Measurements from ENCODE around the gene EDDM13.

EDDM13 gene

DNA sequence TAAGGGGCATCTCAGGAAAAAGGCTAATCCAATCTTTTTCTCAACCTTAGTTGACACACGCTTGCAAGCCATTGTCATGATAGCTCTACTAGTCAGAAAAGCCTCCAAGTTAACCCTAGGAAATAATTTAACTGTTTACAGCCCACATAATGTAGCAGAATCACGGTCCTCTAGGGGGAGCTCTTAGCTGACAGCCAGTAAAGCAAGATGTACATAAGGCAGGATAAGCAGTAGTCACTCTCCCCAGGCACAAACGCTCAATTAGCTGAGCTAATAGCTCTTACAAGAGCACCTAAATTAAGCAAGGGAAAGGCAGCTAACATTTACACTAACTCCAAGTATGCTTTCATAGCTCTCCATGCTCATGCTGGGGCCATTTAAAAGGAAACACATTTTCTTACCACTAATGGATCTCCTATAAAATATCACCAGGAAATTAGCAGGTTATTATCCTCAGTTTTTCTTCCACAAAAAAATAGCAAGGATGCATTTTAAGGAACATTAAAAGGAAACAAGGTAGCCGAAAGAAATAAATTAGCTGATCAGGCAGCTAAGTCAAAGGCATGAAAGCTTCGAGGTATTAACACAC is 75.8 kb downstream of the EDDM13 start:
- no peak overlapping the region for H3K4me3 ChIP-seq (ENCODE audit: low read length)
- no peaks in the 10 kb centered on the region for H3K4me1 ChIP-seq (ENCODE audit: insufficient read depth, low read length)
- H3K36me3 ChIP-seq (ENCODE audit: insufficient read depth, low read length) = no peaks in the 10 kb centered on the region
- no peaks in the 10 kb centered on the region for H3K27me3 ChIP-seq (ENCODE audit: insufficient read depth, low read length)
- no peak overlapping the region for H2AFZ ChIP-seq (ENCODE audit: low read depth, low read length)
- H3K9me3 ChIP-seq (ENCODE audit: low read length) = peaks cover 4% of the 10 kb centered on the region

DNA sequence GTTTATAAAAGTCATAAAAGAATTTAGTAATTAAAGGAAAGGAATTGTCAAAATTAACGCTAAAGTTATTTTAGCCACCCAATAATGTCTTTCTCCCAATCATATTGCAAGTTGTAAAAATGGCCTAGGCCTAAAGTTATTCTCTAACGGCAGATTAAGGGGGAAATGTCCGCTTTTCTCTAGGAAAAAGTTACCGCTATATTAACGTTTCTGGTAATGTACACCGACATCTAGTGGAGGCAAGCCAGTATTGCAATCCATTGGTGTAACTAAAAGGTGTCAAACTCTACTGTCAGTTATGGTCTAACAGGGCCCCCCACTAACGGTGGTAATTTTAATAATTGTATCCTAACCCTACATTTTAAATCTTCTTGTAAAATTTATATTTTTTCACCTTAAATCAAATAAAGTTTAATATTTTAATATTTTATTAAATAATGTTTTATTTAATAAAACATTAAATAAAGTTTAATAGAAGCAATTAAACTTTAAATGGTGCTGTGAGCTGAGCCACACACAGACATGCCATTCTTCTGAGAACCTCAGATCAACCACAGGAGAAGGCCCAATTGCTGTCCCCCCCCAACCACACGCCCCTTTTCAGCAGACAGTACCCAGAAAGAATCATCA is 78.0 kb downstream of the EDDM13 start:
- H3K9me3 ChIP-seq (ENCODE audit: low read length) = peaks cover 3% of the 10 kb centered on the region
- no peaks in the 10 kb centered on the region for H3K36me3 ChIP-seq (ENCODE audit: insufficient read depth, low read length)
- H3K27me3 ChIP-seq (ENCODE audit: insufficient read depth, low read length) = no peaks in the 10 kb centered on the region
- no peak overlapping the region for H3K4me3 ChIP-seq (ENCODE audit: low read length)
- H2AFZ ChIP-seq (ENCODE audit: low read depth, low read length) = no peak overlapping the region
- no peaks in the 10 kb centered on the region for H3K4me1 ChIP-seq (ENCODE audit: insufficient read depth, low read length)

GRCh38 chr19:56351208-56351607 is 78.7 kb downstream of the EDDM13 start:
- no peaks in the 10 kb centered on the region for H3K4me1 ChIP-seq (ENCODE audit: insufficient read depth, low read length)
- no peaks in the 10 kb centered on the region for H3K36me3 ChIP-seq (ENCODE audit: insufficient read depth, low read length)
- H3K9me3 ChIP-seq (ENCODE audit: low read length) = peaks cover 3% of the 10 kb centered on the region
- H2AFZ ChIP-seq (ENCODE audit: low read depth, low read length) = no peak overlapping the region
- H3K27me3 ChIP-seq (ENCODE audit: insufficient read depth, low read length) = no peaks in the 10 kb centered on the region
- no peak overlapping the region for H3K4me3 ChIP-seq (ENCODE audit: low read length)

- Histone ChIP-seq H3K4me3 (ENCODE audit: low read length) (no peak overlapping the region), H3K9me3 (ENCODE audit: low read length) (peaks cover 3% of the 10 kb centered on the region), H3K27me3 (ENCODE audit: insufficient read depth, low read length) (no peaks in the 10 kb centered on the region), H3K4me1 (ENCODE audit: insufficient read depth, low read length) (no peaks in the 10 kb centered on the region), H2AFZ (ENCODE audit: low read depth, low read length) (no peak overlapping the region), H3K36me3 (ENCODE audit: insufficient read depth, low read length) (no peaks in the 10 kb centered on the region)
These were observed 83.0 kb downstream of the EDDM13 start for GRCh38 chr19:56355517-56355916.

GRCh38 chr19:56356944-56357343 is 84.4 kb downstream of the EDDM13 start:
- Histone ChIP-seq H3K27me3 (ENCODE audit: insufficient read depth, low read length) (no peaks in the 10 kb centered on the region), H2AFZ (ENCODE audit: low read depth, low read length) (no peak overlapping the region), H3K36me3 (ENCODE audit: insufficient read depth, low read length) (no peaks in the 10 kb centered on the region), H3K9me3 (ENCODE audit: low read length) (peaks cover 7% of the 10 kb centered on the region), H3K4me1 (ENCODE audit: insufficient read depth, low read length) (no peaks in the 10 kb centered on the region), H3K4me3 (ENCODE audit: low read length) (no peak overlapping the region)

Measured in neuron (in vitro differentiated cells).